Activated CD4-positive, alpha-beta memory T cell treated with anti-CD3 and anti-CD28 coated beads for 36 hours (primary cell): Measurements from ENCODE around the gene NPBWR2. TPM values are rescaled to one million over a fixed set of nuclear protein-coding genes. Genes with fewer than 3 reads are reported as not detected.

Source experiments
- CTCF ChIA-PET: fragments of 350-600 bp; sonication (Branson Sonifier 250); formaldehyde crosslinking; loops from one replicate; lab custom pipeline; 2021; ENCODE audit warnings: antibody characterized with exemption, inconsistent platforms; lab: Charles Lee
- POLR2A ChIA-PET: fragments of 350-600 bp; sonication (Branson Sonifier 250); formaldehyde crosslinking; loops from one replicate; lab custom pipeline; 2021; ENCODE audit warnings: antibody characterized with exemption; lab: Charles Lee
- DNase-seq: peaks from one replicate; pipeline ENCODE4 v3.0.0-alpha.2; 2020
- H3K27ac Mint-ChIP-seq: one replicate; pipeline ENCODE4 v1.8.0; 2021; ENCODE audit warnings: mixed read lengths
- H3K27me3 Mint-ChIP-seq: one replicate; pipeline ENCODE4 v1.8.0; 2021; ENCODE audit warnings: mixed read lengths
- H3K36me3 Mint-ChIP-seq: one replicate; pipeline ENCODE4 v1.8.0; 2021; ENCODE audit warnings: mixed read lengths
- H3K4me1 Mint-ChIP-seq: one replicate; pipeline ENCODE4 v1.8.0; 2021; ENCODE audit warnings: low read depth, mixed read lengths
- H3K4me3 Mint-ChIP-seq: one replicate; pipeline ENCODE4 v1.8.0; 2021; ENCODE audit warnings: mild to moderate bottlenecking, mixed read lengths
- H3K9me3 Mint-ChIP-seq: one replicate; pipeline ENCODE4 v1.8.0; 2021; ENCODE audit warnings: mixed read lengths
- intact Hi-C: fragments of 100-400 bp; cut with micrococcal nuclease; formaldehyde crosslinking; loops from one replicate; pipeline ENCODE4 v1.15.1; 2023
- total RNA-seq, 2 experiments: library from RNA; stranded (reverse); gene quantifications; one replicate each; pipeline ENCODE4 v1.2.3, GENCODE V29; 2021

The NPBWR2 gene
- total RNA-seq, 2 experiments from 2014 or later = not detected

DNA sequence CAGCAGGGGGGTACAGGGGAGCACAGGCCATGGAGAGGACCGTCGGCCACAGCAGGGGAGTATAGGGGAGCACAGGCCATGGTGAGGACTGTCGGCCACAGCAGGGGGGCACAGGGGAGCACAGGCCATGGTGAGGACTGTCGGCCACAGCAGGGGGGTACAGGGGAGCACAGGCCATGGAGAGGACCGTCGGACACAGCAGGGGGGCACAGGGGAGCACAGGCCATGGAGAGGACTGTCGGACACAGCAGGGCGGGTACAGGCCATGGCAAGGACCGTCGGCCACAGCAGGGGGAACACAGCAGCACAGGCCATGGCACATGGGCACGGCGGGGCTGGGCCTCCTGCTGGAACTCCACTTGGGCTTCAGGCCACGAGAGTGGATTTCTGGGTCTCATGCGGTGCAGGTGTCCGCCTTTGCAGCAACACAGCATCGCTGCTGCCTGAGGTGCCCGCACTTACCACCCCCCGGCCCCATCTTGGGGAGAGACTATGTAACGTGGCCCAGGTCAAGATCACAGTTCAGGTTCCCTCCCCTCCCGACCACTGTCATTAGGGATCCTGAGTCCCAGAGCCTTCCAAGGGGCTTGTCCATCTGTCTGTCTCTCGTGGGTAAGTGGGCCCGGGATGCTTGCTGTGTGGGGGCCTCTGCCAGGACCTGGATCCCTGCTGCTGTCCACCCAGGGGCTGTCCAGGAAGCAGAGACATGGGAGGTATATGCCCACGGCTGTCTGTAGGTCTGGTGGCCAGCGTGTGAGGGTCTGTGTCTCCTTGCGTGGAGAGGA lies 2.5 kb downstream of the NPBWR2 start:
- peaks cover 7% of the 10 kb centered on the region for H3K4me1 Mint-ChIP-seq
- intact Hi-C loops = no loop called here
- no peak overlapping the region for H3K27ac Mint-ChIP-seq
- no peaks in the 10 kb centered on the region for H3K9me3 Mint-ChIP-seq
- no peak overlapping the region for H3K4me3 Mint-ChIP-seq
- peak; percentile 7 for DNase-seq
- H3K36me3 Mint-ChIP-seq = no peaks in the 10 kb centered on the region
- ChIA-PET CTCF (no interaction called here), POLR2A (no interaction called here)
- peaks cover 20% of the 10 kb centered on the region for H3K27me3 Mint-ChIP-seq

GRCh38 chr20:64103871-64104666 lies 3.3 kb downstream of the NPBWR2 start:
- DNase-seq = peak; percentile 7
- ChIA-PET CTCF (no interaction called here), POLR2A (no interaction called here)
- H3K4me1 Mint-ChIP-seq = peaks cover 7% of the 10 kb centered on the region
- intact Hi-C loops = no loop called here
- H3K27ac Mint-ChIP-seq = no peak overlapping the region
- H3K4me3 Mint-ChIP-seq = no peak overlapping the region
- H3K27me3 Mint-ChIP-seq = peaks cover 20% of the 10 kb centered on the region
- no peaks in the 10 kb centered on the region for H3K9me3 Mint-ChIP-seq
- no peaks in the 10 kb centered on the region for H3K36me3 Mint-ChIP-seq

DNA sequence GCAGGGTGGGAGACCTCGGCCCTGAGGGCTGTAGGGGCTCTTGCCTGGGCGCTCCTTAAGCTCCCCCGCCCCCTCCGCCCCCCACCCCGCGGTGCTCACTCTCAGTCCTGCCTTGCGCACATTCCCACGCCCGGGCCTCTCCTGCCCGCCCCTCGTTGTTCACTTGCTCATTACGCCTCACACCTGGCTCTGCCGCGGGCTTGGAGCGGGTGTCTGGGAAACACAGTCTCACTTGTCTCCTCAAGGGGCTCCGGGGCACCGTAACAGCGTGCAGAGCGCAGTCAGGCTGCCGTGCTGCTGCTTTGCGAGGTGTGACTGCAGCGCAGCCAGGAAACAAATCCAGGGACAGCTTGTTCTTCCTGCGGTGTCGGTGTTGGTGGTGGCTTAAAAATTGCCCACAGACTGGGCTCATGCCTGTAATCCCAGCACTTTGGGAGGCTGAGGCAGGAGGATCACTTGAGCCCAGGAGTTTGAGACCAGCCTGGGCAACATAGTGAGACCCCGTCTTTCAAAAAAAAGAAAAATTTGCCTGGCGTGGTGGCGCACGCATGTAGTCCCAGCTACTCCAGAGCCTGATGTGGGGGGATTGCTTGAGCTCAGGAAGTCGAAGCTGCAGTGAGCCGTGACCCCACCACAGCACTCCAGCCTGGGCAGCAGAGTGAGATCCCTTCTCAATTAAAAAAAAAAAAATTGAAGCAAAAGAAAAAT lies 4.6 kb downstream of the NPBWR2 start:
- peak; percentile 9 for DNase-seq
- Mint-ChIP-seq H3K4me3 (no peak overlapping the region), H3K4me1 (peaks cover 7% of the 10 kb centered on the region), H3K27me3 (peaks cover 20% of the 10 kb centered on the region), H3K36me3 (no peaks in the 10 kb centered on the region), H3K27ac (no peak overlapping the region), H3K9me3 (no peaks in the 10 kb centered on the region)
- intact Hi-C loops = loop anchor here (1.0 kb wide), 1 partner anchor 18 kb away; no protein-coding TSS in a partner anchor
- ChIA-PET POLR2A (no interaction called here), CTCF (interaction anchor here (0.6 to 3.6 kb wide), 7 partner anchors 11 to 146 kb away, joined by 3 to 33 read pairs (median 4); partner anchors contain the start of genes LKAAEAR1 and TCEA2)

GRCh38 chr20:64101731-64102621 lies 5.4 kb downstream of the NPBWR2 start:
- Mint-ChIP-seq H3K36me3 (no peaks in the 10 kb centered on the region), H3K9me3 (no peaks in the 10 kb centered on the region), H3K4me3 (peak overlapping the region; percentile 10), H3K27ac (no peak overlapping the region), H3K27me3 (peaks cover 20% of the 10 kb centered on the region), H3K4me1 (peaks cover 7% of the 10 kb centered on the region)
- peak; percentile 76 for DNase-seq
- intact Hi-C loops = loop anchor here (1.0 kb wide), 1 partner anchor 18 kb away; no protein-coding TSS in a partner anchor
- POLR2A ChIA-PET = no interaction called here
- CTCF ChIA-PET = interaction anchor here (0.6 to 3.6 kb wide), 11 partner anchors 10 to 147 kb away, joined by 3 to 33 read pairs (median 4); partner anchors contain the start of genes LKAAEAR1 and TCEA2

- H3K4me1 Mint-ChIP-seq = peaks cover 7% of the 10 kb centered on the region
- DNase-seq = no peak
These were observed 6.2 kb downstream of the NPBWR2 start for GRCh38 chr20:64100946-64101688.

DNA sequence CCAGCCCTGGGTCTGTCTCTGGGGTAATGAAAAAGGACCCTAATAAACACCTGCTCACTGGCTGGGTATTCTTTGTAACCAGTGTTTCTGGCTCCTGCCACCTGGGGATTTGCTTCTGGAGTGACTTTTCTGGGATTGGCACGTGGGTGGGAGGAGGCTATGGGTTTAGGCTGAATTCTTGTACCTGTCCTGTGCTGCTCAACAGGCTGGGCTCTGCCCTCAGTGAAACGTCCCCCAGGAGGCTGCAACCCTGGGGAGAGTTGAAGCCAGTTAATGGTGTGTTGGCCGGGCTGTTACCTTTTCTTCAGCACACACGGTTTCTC lies 6.8 kb downstream of the NPBWR2 start:
- no peaks in the 10 kb centered on the region for H3K36me3 Mint-ChIP-seq
- no peak overlapping the region for H3K4me3 Mint-ChIP-seq
- ChIA-PET POLR2A (no interaction called here), CTCF (interaction anchor here (3.6 kb wide), 1 partner anchor 20 kb away, joined by 33 read pairs; no protein-coding TSS in a partner anchor)
- DNase-seq = no peak
- intact Hi-C loops = no loop called here
- peaks cover 7% of the 10 kb centered on the region for H3K4me1 Mint-ChIP-seq
- H3K9me3 Mint-ChIP-seq = no peaks in the 10 kb centered on the region
- H3K27me3 Mint-ChIP-seq = peaks cover 20% of the 10 kb centered on the region
- no peak overlapping the region for H3K27ac Mint-ChIP-seq

More at GRCh38 chr20:64100946-64101688, 6.2 kb downstream of the NPBWR2 start:
- intact Hi-C loops = no loop called here
- H3K9me3 Mint-ChIP-seq = no peaks in the 10 kb centered on the region
- POLR2A ChIA-PET = no interaction called here
- CTCF ChIA-PET = interaction anchor here (0.7 to 3.6 kb wide), 7 partner anchors 12 to 39 kb away, joined by 3 to 33 read pairs (median 4); partner anchors contain the start of genes LKAAEAR1 and TCEA2
- H3K36me3 Mint-ChIP-seq = no peaks in the 10 kb centered on the region
- H3K27ac Mint-ChIP-seq = no peak overlapping the region
- H3K27me3 Mint-ChIP-seq = peaks cover 20% of the 10 kb centered on the region
- H3K4me3 Mint-ChIP-seq = peak overlapping the region; percentile 10

DNA sequence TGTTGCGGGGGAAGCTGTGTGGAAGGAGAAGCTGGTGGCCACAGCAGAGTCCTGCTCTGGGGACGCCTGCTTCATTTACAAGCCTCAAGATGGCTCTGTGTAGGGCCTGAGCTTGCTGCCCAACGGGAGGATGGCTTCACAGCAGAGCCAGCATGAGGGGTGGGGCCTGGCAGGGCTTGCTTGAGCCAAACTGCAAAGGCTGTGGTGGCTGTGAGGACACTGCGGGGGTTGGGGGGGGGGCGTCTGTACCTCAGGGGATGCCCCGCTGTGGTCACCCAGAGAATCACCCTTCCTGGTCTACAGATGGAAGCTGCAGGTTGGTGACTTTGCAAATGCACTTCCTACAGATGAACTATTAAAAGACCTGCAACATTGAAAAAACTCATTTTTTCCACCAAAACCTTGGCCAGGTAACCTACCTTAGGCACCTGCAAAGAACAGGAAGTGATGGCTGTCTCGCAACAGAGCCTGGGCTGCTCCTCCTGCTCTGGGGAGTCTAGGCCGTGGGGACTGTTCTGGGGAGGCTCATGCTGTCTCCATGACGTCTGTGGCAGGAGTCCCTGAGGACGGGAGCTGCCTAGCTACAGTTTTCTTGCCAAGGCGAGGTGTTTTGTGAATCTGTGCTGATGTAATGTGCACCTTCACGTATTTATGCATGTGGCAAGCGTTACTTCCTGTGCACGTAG lies 7.3 kb downstream of the NPBWR2 start:
- Mint-ChIP-seq H3K27me3 (peaks cover 20% of the 10 kb centered on the region), H3K36me3 (no peaks in the 10 kb centered on the region), H3K4me1 (peaks cover 7% of the 10 kb centered on the region), H3K9me3 (no peaks in the 10 kb centered on the region), H3K4me3 (no peak overlapping the region), H3K27ac (no peak overlapping the region)
- DNase-seq = no peak
- intact Hi-C loops = no loop called here
- CTCF ChIA-PET = interaction anchor here (1.6 to 3.6 kb wide), 2 partner anchors 16 to 21 kb away, joined by 5 to 33 read pairs; no protein-coding TSS in a partner anchor
- POLR2A ChIA-PET = no interaction called here

DNA sequence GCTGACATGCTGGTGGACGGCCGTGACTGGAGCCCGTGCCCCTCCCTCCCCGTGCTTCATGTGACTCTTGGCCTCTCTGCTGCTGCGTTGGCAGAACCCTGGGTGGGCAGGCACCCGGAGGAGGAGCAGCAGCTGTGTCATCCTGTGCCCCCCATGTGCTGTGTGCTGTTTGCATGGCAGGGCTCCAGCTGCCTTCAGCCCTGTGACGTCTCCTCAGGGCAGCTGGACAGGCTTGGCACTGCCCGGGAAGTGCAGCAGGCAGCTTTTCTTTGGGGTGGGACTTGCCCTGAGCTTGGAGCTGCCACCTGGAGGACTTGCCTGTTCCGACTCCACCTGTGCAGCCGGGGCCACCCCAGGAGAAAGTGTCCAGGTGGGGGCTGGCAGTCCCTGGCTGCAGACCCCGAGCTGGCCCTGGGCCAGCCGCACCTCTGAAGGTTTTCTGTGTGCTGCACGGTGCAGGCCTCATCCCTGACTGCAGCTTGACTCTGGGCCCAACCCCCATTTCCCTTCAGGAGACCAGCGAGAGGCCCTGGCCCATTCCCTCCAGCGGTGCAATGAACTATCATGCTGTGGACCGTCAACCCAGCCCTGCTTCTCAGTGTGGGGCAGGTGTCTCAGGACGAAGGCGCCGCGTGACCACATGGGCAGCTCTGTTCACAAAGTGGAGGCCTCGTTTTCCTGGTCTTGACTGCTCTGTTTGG lies 8.1 kb downstream of the NPBWR2 start:
- intact Hi-C loops = no loop called here

DNA sequence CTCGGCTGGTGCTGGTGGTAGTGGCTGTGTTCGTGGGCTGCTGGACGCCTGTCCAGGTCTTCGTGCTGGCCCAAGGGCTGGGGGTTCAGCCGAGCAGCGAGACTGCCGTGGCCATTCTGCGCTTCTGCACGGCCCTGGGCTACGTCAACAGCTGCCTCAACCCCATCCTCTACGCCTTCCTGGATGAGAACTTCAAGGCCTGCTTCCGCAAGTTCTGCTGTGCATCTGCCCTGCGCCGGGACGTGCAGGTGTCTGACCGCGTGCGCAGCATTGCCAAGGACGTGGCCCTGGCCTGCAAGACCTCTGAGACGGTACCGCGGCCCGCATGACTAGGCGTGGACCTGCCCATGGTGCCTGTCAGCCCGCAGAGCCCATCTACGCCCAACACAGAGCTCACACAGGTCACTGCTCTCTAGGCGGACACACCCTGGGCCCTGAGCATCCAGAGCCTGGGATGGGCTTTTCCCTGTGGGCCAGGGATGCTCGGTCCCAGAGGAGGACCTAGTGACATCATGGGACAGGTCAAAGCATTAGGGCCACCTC lies 8.8 kb downstream of the NPBWR2 start:
- Mint-ChIP-seq H3K4me3 (no peak overlapping the region), H3K27ac (no peak overlapping the region), H3K4me1 (peaks cover 7% of the 10 kb centered on the region), H3K9me3 (no peaks in the 10 kb centered on the region), H3K36me3 (no peaks in the 10 kb centered on the region), H3K27me3 (peaks cover 15% of the 10 kb centered on the region)
- intact Hi-C loops = no loop called here
- no peak for DNase-seq
- POLR2A ChIA-PET = no interaction called here
- CTCF ChIA-PET = interaction anchor here (1.6 kb wide), 1 partner anchor 15 kb away, joined by 5 read pairs; no protein-coding TSS in a partner anchor

More for the DNA sequence above, 8.1 kb downstream of the NPBWR2 start:
- Mint-ChIP-seq H3K27me3 (peaks cover 20% of the 10 kb centered on the region), H3K9me3 (no peaks in the 10 kb centered on the region), H3K36me3 (no peaks in the 10 kb centered on the region), H3K4me1 (peaks cover 7% of the 10 kb centered on the region), H3K4me3 (no peak overlapping the region), H3K27ac (no peak overlapping the region)
- ChIA-PET CTCF (interaction anchor here (1.6 to 3.6 kb wide), 2 partner anchors 16 to 22 kb away, joined by 5 to 33 read pairs; no protein-coding TSS in a partner anchor), POLR2A (no interaction called here)
- DNase-seq = no peak
